ENCODE measurements around the gene TRABD2A. TPM values are rescaled to one million over a fixed set of nuclear protein-coding genes. Genes with fewer than 3 reads are reported as not detected.

Gene TRABD2A
- total RNA-seq, 3 donors from 2014 or later = 2.2 to 7.4 (median 5.6) TPM

- Histone ChIP-seq H3K4me3 (no peak overlapping the region), H3K4me1 (no peaks in the 10 kb centered on the region), H3K9me3 (peaks cover 11 to 12% of the 10 kb centered on the region in 2 donors), H3K36me3 (no peaks in the 10 kb centered on the region), H3K27me3 (no peaks in the 10 kb centered on the region), H3K27ac (no peak overlapping the region)
- DNase-seq (ENCODE audit: low spot score in 2 of 2) = no peak
- no peak for TF ChIP-seq CTCF (IDR thresholded peaks at IDR 0.05)
- no peak for TF ChIP-seq POLR2AphosphoS5 (IDR thresholded peaks at IDR 0.05)
- no peak for TF ChIP-seq POLR2A (IDR thresholded peaks at IDR 0.05)
- intact Hi-C loops (cut with DNase I; ENCODE audit: low total_unique reads) = no loop called here
Observed at GRCh38 chr2:84833481-84834150, 47.3 kb downstream of the TRABD2A start.

- Histone ChIP-seq H3K27ac (no peak overlapping the region), H3K36me3 (no peaks in the 10 kb centered on the region), H3K4me3 (no peak overlapping the region), H3K9me3 (peaks cover 11 to 12% of the 10 kb centered on the region in 2 donors), H3K27me3 (no peaks in the 10 kb centered on the region), H3K4me1 (no peaks in the 10 kb centered on the region)
- intact Hi-C loops (cut with DNase I; ENCODE audit: low total_unique reads) = no loop called here
- TF ChIP-seq POLR2AphosphoS5 (IDR thresholded peaks at IDR 0.05) (no peak), POLR2A (IDR thresholded peaks at IDR 0.05) (no peak), CTCF (IDR thresholded peaks at IDR 0.05) (no peak)
- peak in 1 of 2 donors; percentile 18 for DNase-seq (ENCODE audit: low spot score in 2 of 2)
Observed at GRCh38 chr2:84832772-84833461, 48.0 kb downstream of the TRABD2A start.

- no peaks in the 10 kb centered on the region for H3K36me3 ChIP-seq
- H3K4me3 ChIP-seq = no peak overlapping the region
- H3K9me3 ChIP-seq = peaks cover 7 to 10% of the 10 kb centered on the region in 2 donors
- TF ChIP-seq POLR2A (IDR thresholded peaks at IDR 0.05) (no peak), CTCF (IDR thresholded peaks at IDR 0.05) (no peak), POLR2AphosphoS5 (IDR thresholded peaks at IDR 0.05) (no peak)
- intact Hi-C loops (cut with DNase I; ENCODE audit: low total_unique reads) = no loop called here
- H3K27me3 ChIP-seq = no peaks in the 10 kb centered on the region
- DNase-seq (ENCODE audit: low spot score in 2 of 2) = no peak
- H3K4me1 ChIP-seq = no peaks in the 10 kb centered on the region
- H3K27ac ChIP-seq = no peak overlapping the region
Observed at GRCh38 chr2:84830758-84831500, 50.0 kb downstream of the TRABD2A start.

- H3K4me1 ChIP-seq = no peaks in the 10 kb centered on the region
- H3K9me3 ChIP-seq = peaks cover 0 to 1% of the 10 kb centered on the region in 2 donors
- H3K4me3 ChIP-seq = no peak overlapping the region
- no peaks in the 10 kb centered on the region for H3K27me3 ChIP-seq
- no peak overlapping the region for H3K27ac ChIP-seq
- DNase-seq (ENCODE audit: low spot score in 2 of 2) = no peak
- intact Hi-C loops (cut with DNase I; ENCODE audit: low total_unique reads) = no loop called here
- no peak for TF ChIP-seq CTCF (IDR thresholded peaks at IDR 0.05)
- TF ChIP-seq POLR2AphosphoS5 (IDR thresholded peaks at IDR 0.05) = no peak
- no peak for TF ChIP-seq POLR2A (IDR thresholded peaks at IDR 0.05)
- H3K36me3 ChIP-seq = no peaks in the 10 kb centered on the region
Observed at GRCh38 chr2:84830095-84830494, 50.8 kb downstream of the TRABD2A start.

GRCh38 chr2:84829693-84830092, 51.2 kb downstream of the TRABD2A start:
- Histone ChIP-seq H3K4me3 (no peak overlapping the region), H3K9me3 (no peaks in the 10 kb centered on the region), H3K4me1 (no peaks in the 10 kb centered on the region), H3K27ac (no peak overlapping the region), H3K27me3 (no peaks in the 10 kb centered on the region), H3K36me3 (no peaks in the 10 kb centered on the region)
- intact Hi-C loops (cut with DNase I; ENCODE audit: low total_unique reads) = no loop called here
- no peak for DNase-seq (ENCODE audit: low spot score in 2 of 2)
- TF ChIP-seq POLR2AphosphoS5 (IDR thresholded peaks at IDR 0.05) (no peak), CTCF (IDR thresholded peaks at IDR 0.05) (no peak)

Measured in breast epithelium (tissue), 4 donors.